ENCODE results near the gene CEACAM21. TPM values are rescaled to one million over a fixed set of nuclear protein-coding genes. Genes with fewer than 3 reads are reported as not detected.

CEACAM21 gene
- not detected in 2 replicates for total RNA-seq

DNA sequence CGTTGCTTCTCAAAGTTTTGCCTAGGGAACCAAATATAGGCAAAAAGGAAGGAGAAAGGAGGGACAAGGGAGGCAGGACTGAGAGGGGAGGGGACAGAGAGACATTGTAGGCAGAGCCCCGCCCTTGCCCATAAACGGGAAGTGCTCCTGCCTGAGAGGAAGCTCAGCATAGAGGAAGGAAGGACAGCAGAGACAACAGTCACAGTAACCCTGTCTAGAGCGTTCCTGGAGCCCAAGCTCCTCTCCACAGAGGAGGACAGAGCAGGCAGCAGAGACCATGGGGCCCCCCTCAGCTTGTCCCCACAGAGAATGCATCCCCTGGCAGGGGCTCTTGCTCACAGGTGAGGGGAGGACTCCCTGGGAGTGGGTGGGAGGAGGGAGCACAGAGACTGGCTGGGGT lies at the start of gene CEACAM21:
CEACAM21 (plus strand) TSS at position 169 of the 400 bp plus-strand sequence; CDS start at position 278, 109 bp downstream.

DNA sequence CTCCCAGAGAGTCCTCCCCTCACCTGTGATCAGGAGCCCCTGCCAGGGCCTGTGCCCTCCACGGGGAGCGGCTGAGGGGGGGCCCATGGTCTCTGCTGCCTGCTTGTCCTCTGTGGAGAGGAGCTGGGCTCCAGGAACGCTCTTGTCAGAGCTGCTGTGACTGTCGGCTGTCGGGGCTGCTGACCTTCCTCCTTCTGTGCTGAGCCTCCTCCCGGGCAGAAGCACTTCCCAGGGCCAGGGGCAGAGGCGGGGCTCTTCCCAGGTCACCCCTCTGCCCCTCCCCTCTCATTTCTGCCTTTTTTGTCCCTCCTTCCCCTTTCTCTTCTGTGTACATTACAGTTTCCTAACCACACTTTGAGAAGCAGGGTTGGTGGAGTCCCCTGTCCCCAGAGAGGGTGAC lies 50.9 kb downstream of the CEACAM21 start, which contains the start of gene CEACAM4:
CEACAM4 (minus strand) TSS at position 198 of the 400 bp plus-strand sequence; CDS start at position 87, 111 bp downstream.

Other genes with a start within 250 kb of the CEACAM21 start
- gene TGFB1, start 222.2 kb upstream of the CEACAM21 start, total RNA-seq = 14.4 and 19.6 TPM in 2 replicates
- gene B9D2, start 212.0 kb upstream of the CEACAM21 start, total RNA-seq = 8.9 and 13.1 TPM in 2 replicates
- 11.2 and 12.8 TPM in 2 replicates for gene TMEM91, start 199.6 kb upstream of the CEACAM21 start, total RNA-seq
- gene EXOSC5, start 178.8 kb upstream of the CEACAM21 start, total RNA-seq = 27.8 and 40.4 TPM in 2 replicates
- gene BCKDHA, start 178.3 kb upstream of the CEACAM21 start, total RNA-seq = 40.6 and 41.6 TPM in 2 replicates
- gene B3GNT8, start 148.8 kb upstream of the CEACAM21 start, total RNA-seq = 2.5 and 5.5 TPM in 2 replicates
- gene DMAC2, start 136.3 kb upstream of the CEACAM21 start, total RNA-seq = 51.6 and 56.0 TPM in 2 replicates
- gene ERICH4, start 133.0 kb upstream of the CEACAM21 start, total RNA-seq = not detected in 2 replicates
- gene CEACAM4, start 50.9 kb downstream of the CEACAM21 start, total RNA-seq = not detected in 2 replicates
- gene CEACAM7, start 112.1 kb downstream of the CEACAM21 start, total RNA-seq = not detected in 2 replicates
- gene CEACAM5, start 132.5 kb downstream of the CEACAM21 start, total RNA-seq = not detected in 2 replicates
- gene CEACAM6, start 179.4 kb downstream of the CEACAM21 start, total RNA-seq = not detected in 2 replicates
- gene CEACAM3, start 220.4 kb downstream of the CEACAM21 start, total RNA-seq = not detected in 2 replicates